Mucosa of stomach (tissue), 1 donor: ENCODE data around the gene OSR1.

ENCODE experiments used
- H3K27me3 ChIP-seq: one replicate; pipeline ENCODE4 v1.7.0; 2013; ENCODE audit warnings: mild to moderate bottlenecking, low read length; ENCODE audit not compliant: control insufficient read depth, insufficient read depth
- H3K36me3 ChIP-seq: one replicate; pipeline ENCODE4 v1.7.0; 2013; ENCODE audit warnings: low read length; ENCODE audit not compliant: control insufficient read depth, insufficient read depth
- H3K4me1 ChIP-seq: one replicate; pipeline ENCODE4 v1.7.0; 2013; ENCODE audit warnings: mild to moderate bottlenecking, low read length; ENCODE audit not compliant: control insufficient read depth, insufficient read depth
- H3K4me3 ChIP-seq: one replicate; pipeline ENCODE4 v1.7.0; 2013; ENCODE audit warnings: low read length
- H3K9ac ChIP-seq: one replicate; pipeline ENCODE4 v1.7.0; 2013; ENCODE audit warnings: mild to moderate bottlenecking, low read length, moderate library complexity
- H3K9me3 ChIP-seq: one replicate; pipeline ENCODE4 v1.7.0; 2013; ENCODE audit warnings: mild to moderate bottlenecking, low read length, moderate library complexity; ENCODE audit not compliant: control insufficient read depth
- donor health status: Pancreatic carcinoma.

The OSR1 gene

GRCh38 chr2:19347619-19348562 is 10.5 kb downstream of the OSR1 start:
- Histone ChIP-seq H3K27me3 (peaks cover 26% of the 10 kb centered on the region), H3K9me3 (no peaks in the 10 kb centered on the region), H3K4me1 (peaks cover 14% of the 10 kb centered on the region), H3K36me3 (no peaks in the 10 kb centered on the region), H3K9ac (peak overlapping the region; percentile 100), H3K4me3 (peak overlapping the region; percentile 100)

GRCh38 chr2:19346983-19347618 is 11.3 kb downstream of the OSR1 start:
- peak overlapping the region; percentile 100 for H3K4me3 ChIP-seq
- H3K9me3 ChIP-seq = no peaks in the 10 kb centered on the region
- H3K4me1 ChIP-seq = peaks cover 14% of the 10 kb centered on the region
- no peaks in the 10 kb centered on the region for H3K36me3 ChIP-seq
- H3K27me3 ChIP-seq = peaks cover 22% of the 10 kb centered on the region
- H3K9ac ChIP-seq = peak overlapping the region; percentile 100

- Histone ChIP-seq H3K9me3 (no peaks in the 10 kb centered on the region), H3K4me3 (no peak overlapping the region), H3K4me1 (no peaks in the 10 kb centered on the region), H3K27me3 (no peaks in the 10 kb centered on the region), H3K36me3 (no peaks in the 10 kb centered on the region), H3K9ac (no peak overlapping the region)
Observed at GRCh38 chr2:19337742-19338141, 20.7 kb downstream of the OSR1 start.

- no peaks in the 10 kb centered on the region for H3K9me3 ChIP-seq
Observed at GRCh38 chr2:19337202-19337601, 21.2 kb downstream of the OSR1 start.

GRCh38 chr2:19336781-19337180 is 21.6 kb downstream of the OSR1 start:
- H3K4me3 ChIP-seq = no peak overlapping the region
- H3K27me3 ChIP-seq = no peaks in the 10 kb centered on the region
- H3K4me1 ChIP-seq = no peaks in the 10 kb centered on the region
- no peak overlapping the region for H3K9ac ChIP-seq
- no peaks in the 10 kb centered on the region for H3K9me3 ChIP-seq
- H3K36me3 ChIP-seq = no peaks in the 10 kb centered on the region

More at GRCh38 chr2:19337202-19337601, 21.2 kb downstream of the OSR1 start:
- no peaks in the 10 kb centered on the region for H3K4me1 ChIP-seq
- no peak overlapping the region for H3K9ac ChIP-seq
- no peak overlapping the region for H3K4me3 ChIP-seq
- no peaks in the 10 kb centered on the region for H3K27me3 ChIP-seq
- H3K36me3 ChIP-seq = no peaks in the 10 kb centered on the region

- no peaks in the 10 kb centered on the region for H3K9me3 ChIP-seq
- no peak overlapping the region for H3K9ac ChIP-seq
- no peaks in the 10 kb centered on the region for H3K27me3 ChIP-seq
Observed at GRCh38 chr2:19332503-19332902, 25.9 kb downstream of the OSR1 start.

GRCh38 chr2:19331450-19331849 is 27.0 kb downstream of the OSR1 start:
- Histone ChIP-seq H3K9me3 (no peaks in the 10 kb centered on the region), H3K36me3 (no peaks in the 10 kb centered on the region), H3K27me3 (no peaks in the 10 kb centered on the region), H3K9ac (no peak overlapping the region), H3K4me1 (no peaks in the 10 kb centered on the region), H3K4me3 (no peak overlapping the region)

More at GRCh38 chr2:19332503-19332902, 25.9 kb downstream of the OSR1 start:
- Histone ChIP-seq H3K4me3 (no peak overlapping the region), H3K36me3 (no peaks in the 10 kb centered on the region), H3K4me1 (no peaks in the 10 kb centered on the region)

- Histone ChIP-seq H3K9ac (no peak overlapping the region), H3K4me1 (no peaks in the 10 kb centered on the region)
Observed at GRCh38 chr2:19330436-19330835, 28.0 kb downstream of the OSR1 start.

GRCh38 chr2:19329445-19329844 is 29.0 kb downstream of the OSR1 start:
- no peak overlapping the region for H3K9ac ChIP-seq
- no peaks in the 10 kb centered on the region for H3K4me1 ChIP-seq
- H3K27me3 ChIP-seq = no peaks in the 10 kb centered on the region
- H3K4me3 ChIP-seq = no peak overlapping the region
- no peaks in the 10 kb centered on the region for H3K9me3 ChIP-seq
- H3K36me3 ChIP-seq = no peaks in the 10 kb centered on the region

More at GRCh38 chr2:19330436-19330835, 28.0 kb downstream of the OSR1 start:
- Histone ChIP-seq H3K9me3 (no peaks in the 10 kb centered on the region), H3K27me3 (no peaks in the 10 kb centered on the region), H3K36me3 (no peaks in the 10 kb centered on the region), H3K4me3 (no peak overlapping the region)

- H3K9me3 ChIP-seq = no peaks in the 10 kb centered on the region
- H3K36me3 ChIP-seq = no peaks in the 10 kb centered on the region
- no peak overlapping the region for H3K4me3 ChIP-seq
- no peaks in the 10 kb centered on the region for H3K4me1 ChIP-seq
- no peaks in the 10 kb centered on the region for H3K27me3 ChIP-seq
- H3K9ac ChIP-seq = no peak overlapping the region
Observed at GRCh38 chr2:19327496-19327895, 30.9 kb downstream of the OSR1 start.

GRCh38 chr2:19321946-19322345 is 36.5 kb downstream of the OSR1 start:
- no peaks in the 10 kb centered on the region for H3K36me3 ChIP-seq
- H3K9me3 ChIP-seq = no peaks in the 10 kb centered on the region
- H3K9ac ChIP-seq = no peak overlapping the region

GRCh38 chr2:19320813-19321212 is 37.6 kb downstream of the OSR1 start:
- Histone ChIP-seq H3K4me3 (no peak overlapping the region), H3K4me1 (no peaks in the 10 kb centered on the region), H3K9me3 (no peaks in the 10 kb centered on the region), H3K27me3 (no peaks in the 10 kb centered on the region), H3K36me3 (no peaks in the 10 kb centered on the region), H3K9ac (no peak overlapping the region)

More at GRCh38 chr2:19321946-19322345, 36.5 kb downstream of the OSR1 start:
- Histone ChIP-seq H3K27me3 (no peaks in the 10 kb centered on the region), H3K4me1 (no peaks in the 10 kb centered on the region), H3K4me3 (no peak overlapping the region)
